GM12891 (cell line): ENCODE results near the gene WNT16.

Source experiments
- POLR2A ChIP-seq: IDR thresholded peaks from 2 replicates; pipeline ENCODE4 v1.6.1; 2011; ENCODE audit warnings: low read depth, low read length, control low read depth
- POLR2AphosphoS5 ChIP-seq: IDR thresholded peaks from 2 replicates; pipeline ENCODE4 v1.6.1; 2011; ENCODE audit warnings: low read depth, low read length, control low read depth
- TAF1 ChIP-seq: IDR thresholded peaks from 2 replicates; pipeline ENCODE4 v1.6.1; 2011; ENCODE audit warnings: low read depth, low read length, control low read depth

DNA sequence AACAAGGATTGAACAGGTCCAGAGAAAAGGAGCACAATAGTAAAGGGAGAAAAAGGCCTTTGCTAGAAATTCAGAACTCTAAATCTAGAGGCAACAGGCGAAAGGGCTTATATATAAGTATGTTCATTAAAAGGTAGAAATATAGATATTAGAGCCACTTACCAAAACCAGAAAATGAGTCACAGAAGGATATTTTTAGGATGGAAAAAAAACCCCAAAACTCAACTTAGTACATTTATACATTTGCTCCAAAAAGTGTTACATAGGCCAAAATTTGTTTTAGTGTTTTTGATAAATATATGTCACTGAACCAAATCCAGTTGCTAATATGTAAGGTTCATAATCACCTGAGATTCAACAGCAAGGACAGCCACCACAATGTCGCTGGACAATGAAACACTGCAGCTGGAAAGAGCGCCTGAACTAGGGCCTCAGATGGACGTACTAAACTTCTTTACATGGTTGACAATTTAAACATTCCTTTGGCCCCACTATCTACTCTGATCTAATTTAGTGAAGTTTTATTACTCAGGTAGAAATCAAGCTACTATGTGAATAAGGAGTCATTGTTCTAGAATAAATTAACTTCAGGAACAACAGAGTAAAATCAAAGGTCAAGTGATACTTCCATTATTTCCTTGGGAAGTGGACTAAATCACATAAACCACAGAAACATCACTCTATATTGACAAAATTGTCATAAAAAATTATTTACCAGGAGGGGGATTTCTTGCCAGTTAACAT, 56.4 kb downstream of the WNT16 start:
- no peak for TF ChIP-seq POLR2AphosphoS5
- TF ChIP-seq TAF1: no peak
- no peak for TF ChIP-seq POLR2A
